ENCODE results near the gene BOC.

GRCh38 chr3:113271594-113272384 is 60.4 kb downstream of the BOC start:
- no peak for TF ChIP-seq REST (IDR thresholded peaks at IDR 0.05; ENCODE audit: borderline replicate concordance in 1 of 2, low read depth in 1 of 2, low read length in 2 of 2)
- TF ChIP-seq PBX2 (CRISPR knock-in tag; IDR thresholded peaks at IDR 0.05), result no peak
- no peak for TF ChIP-seq SRF (IDR thresholded peaks at IDR 0.05; ENCODE audit: low read depth, low read length)
- no peak for TF ChIP-seq AFF4 (CRISPR knock-in tag; IDR thresholded peaks at IDR 0.05)
- no peak for TF ChIP-seq GABPA (IDR thresholded peaks at IDR 0.05; ENCODE audit: low read depth, low read length)
- TF ChIP-seq GABPA (CRISPR knock-in tag; IDR thresholded peaks at IDR 0.05; ENCODE audit: low read depth), result no peak
- no peak for TF ChIP-seq SMAD3 (CRISPR knock-in tag; IDR thresholded peaks at IDR 0.05)
- no peak for TF ChIP-seq CREB1 (IDR thresholded peaks at IDR 0.05)
- TF ChIP-seq CREB1 (CRISPR knock-in tag; IDR thresholded peaks at IDR 0.05), result no peak
- no peak for TF ChIP-seq KDM1A (CRISPR knock-in tag; IDR thresholded peaks at IDR 0.05)
- TF ChIP-seq ZNF335 (CRISPR knock-in tag; IDR thresholded peaks at IDR 0.05), result no peak
- no peak for TF ChIP-seq MAZ (IDR thresholded peaks at IDR 0.05; ENCODE audit: borderline replicate concordance, low read depth, low read length)
- TF ChIP-seq MAZ (CRISPR knock-in tag; IDR thresholded peaks at IDR 0.05; ENCODE audit: low read depth), result no peak
- no peak for TF ChIP-seq ZBTB10 (CRISPR knock-in tag; IDR thresholded peaks at IDR 0.05; ENCODE audit: borderline replicate concordance)

All from HepG2 (cell line).